ENCODE measurements around the gene MARK1. TPM values are rescaled to one million over a fixed set of nuclear protein-coding genes. Genes with fewer than 3 reads are reported as not detected.

MARK1 gene
- total RNA-seq (2014; rRNA removed) (0.40 and 1.5 TPM in 2 replicates), Bru-seq, nascent RNA (percentile 25 among the genes with signal in this experiment), BruChase-seq, experiment 1, labeled RNA remaining after a 6-hour chase (percentile 14 among the genes with signal in this experiment), BruChase-seq, experiment 2, labeled RNA remaining after a 2-hour chase (percentile 22 among the genes with signal in this experiment)
- long read RNA-seq, partial matches to known transcripts: 1 of 2 reads
- long read RNA-seq, other reads (novel, unspliced or antisense): 1 of 2 reads

GRCh38 chr1:220527908-220528678 is at the start of gene MARK1:
TSS of gene MARK1 (plus strand) at chr1:220528136. CDS start at chr1:220528823, 687 bp downstream.
- no peaks in the 10 kb centered on the region for H3K79me2 ChIP-seq (ENCODE audit: low read length)
- CTCF ChIA-PET: no interaction called here
- no peaks in the 10 kb centered on the region for H4K20me1 ChIP-seq (ENCODE audit: low read length)
- no peaks in the 10 kb centered on the region for H3F3A ChIP-seq (ENCODE audit: low read length, unreplicated experiment)
- peak; percentile 73 for ATAC-seq
- peak within 1 kb of the TSS; percentile 69 for H3K4me3 ChIP-seq (ENCODE audit: low read length)
- TF ChIP-seq EZH2phosphoT487 (IDR thresholded peaks at IDR 0.05; ENCODE audit: borderline replicate concordance, low read length) (no peak), CTCF (conservative IDR thresholded peaks at IDR 0.05; ENCODE audit: low read depth, low read length) (no peak), EZH2 (IDR thresholded peaks at IDR 0.05; ENCODE audit: low read length, unreplicated experiment) (no peak)
- H3K36me3 ChIP-seq (ENCODE audit: low read depth, low read length): no peaks in the 10 kb centered on the region
- H3K27ac ChIP-seq (ENCODE audit: low read length): no peak within 1 kb of the TSS
- H3K9ac ChIP-seq (ENCODE audit: low read length): no peak within 1 kb of the TSS
- no TSS peak for BruUV-seq (replicated peaks)
- POLR2A ChIA-PET (ENCODE audit: unreplicated experiment): no interaction called here
- no peaks in the 10 kb centered on the region for H3K9me3 ChIP-seq (ENCODE audit: low read length)
- peak within 1 kb of the TSS; percentile 89 for H3K4me2 ChIP-seq (ENCODE audit: low read length)
- H2AFZ ChIP-seq (ENCODE audit: low read length): peak within 1 kb of the TSS; percentile 86
- H3K27me3 ChIP-seq (ENCODE audit: low read length): peaks cover 93% of the 10 kb centered on the region
- H3K9me2 ChIP-seq (replicated peaks; ENCODE audit: low read length): no peaks in the 10 kb centered on the region
- H3K4me1 ChIP-seq (ENCODE audit: insufficient read depth, low read length): peaks cover 13% of the 10 kb centered on the region; the same call in 1 of the 2 replicates
- DNase-seq: peak; percentile 47
- intact Hi-C loops (cut with micrococcal nuclease): loop anchor here (5.0 to 10.0 kb wide), 2 partner anchors 231 to 313 kb away; no protein-coding TSS in a partner anchor

- POLR2A ChIA-PET (ENCODE audit: unreplicated experiment): no interaction called here
- no peak overlapping the region for H3K4me2 ChIP-seq (ENCODE audit: low read length)
- no peaks in the 10 kb centered on the region for H4K20me1 ChIP-seq (ENCODE audit: low read length)
- no peak overlapping the region for H3K27ac ChIP-seq (ENCODE audit: low read length)
- no peaks in the 10 kb centered on the region for H3K9me2 ChIP-seq (replicated peaks; ENCODE audit: low read length)
- no peaks in the 10 kb centered on the region for H3K79me2 ChIP-seq (ENCODE audit: low read length)
- CTCF ChIA-PET: no interaction called here
- H3K9ac ChIP-seq (ENCODE audit: low read length): no peak overlapping the region
- no peaks in the 10 kb centered on the region for H3K9me3 ChIP-seq (ENCODE audit: low read length)
- no peaks in the 10 kb centered on the region for H3F3A ChIP-seq (ENCODE audit: low read length, unreplicated experiment)
- DNase-seq (no peak), ATAC-seq (no peak)
- H3K36me3 ChIP-seq (ENCODE audit: low read depth, low read length): no peaks in the 10 kb centered on the region
- intact Hi-C loops (cut with micrococcal nuclease): no loop called here
- TF ChIP-seq EZH2 (IDR thresholded peaks at IDR 0.05; ENCODE audit: low read length, unreplicated experiment) (no peak), CTCF (conservative IDR thresholded peaks at IDR 0.05; ENCODE audit: low read depth, low read length) (no peak), EZH2phosphoT487 (IDR thresholded peaks at IDR 0.05; ENCODE audit: borderline replicate concordance, low read length) (no peak)
- H3K4me3 ChIP-seq (ENCODE audit: low read length): no peak overlapping the region
- no TSS peak for BruUV-seq (replicated peaks)
- 0 out of 2 replicates have a peak, but pooled peaks cover 4% of the 10 kb centered on the region for H3K4me1 ChIP-seq (ENCODE audit: insufficient read depth, low read length)
- H3K27me3 ChIP-seq (ENCODE audit: low read length): peaks cover 48% of the 10 kb centered on the region
- H2AFZ ChIP-seq (ENCODE audit: low read length): no peak overlapping the region
Measured at GRCh38 chr1:220483700-220484099, 44.2 kb upstream of the MARK1 start.
